AG04449 (cell line): ENCODE results near the gene ZC3H12D.

Source experiments
- CTCF ChIA-PET: fragments of 350-600 bp; formaldehyde crosslinking; extraction: SDS; loops from one replicate; lab custom pipeline; 2021; ENCODE audit warnings: antibody characterized with exemption; lab: Yijun Ruan, JAX
- POLR2A ChIA-PET: fragments of 400-600, 350-600 bp; formaldehyde crosslinking; extraction: SDS; loops from one replicate; lab custom pipeline; 2020; ENCODE audit warnings: antibody characterized with exemption, inconsistent platforms; lab: Yijun Ruan, JAX
- DNase-seq: peaks from one replicate; pipeline ENCODE4 v3.0.0-alpha.2; 2010; ENCODE audit warnings: low read depth, low spot score
- H3K4me3 ChIP-seq: 2 replicates; pipeline ENCODE4 v1.5.1; 2011; ENCODE audit warnings: low read depth, mild to moderate bottlenecking, control low read depth, low read length
- CTCF ChIP-seq: IDR thresholded peaks from one replicate; pipeline ENCODE4 v1.5.1; 2011; ENCODE audit warnings: mild to moderate bottlenecking, moderate library complexity, low read length, control low read depth, inconsistent platforms; ENCODE audit not compliant: insufficient read depth; ENCODE audit errors: missing control alignments

The ZC3H12D gene

DNA sequence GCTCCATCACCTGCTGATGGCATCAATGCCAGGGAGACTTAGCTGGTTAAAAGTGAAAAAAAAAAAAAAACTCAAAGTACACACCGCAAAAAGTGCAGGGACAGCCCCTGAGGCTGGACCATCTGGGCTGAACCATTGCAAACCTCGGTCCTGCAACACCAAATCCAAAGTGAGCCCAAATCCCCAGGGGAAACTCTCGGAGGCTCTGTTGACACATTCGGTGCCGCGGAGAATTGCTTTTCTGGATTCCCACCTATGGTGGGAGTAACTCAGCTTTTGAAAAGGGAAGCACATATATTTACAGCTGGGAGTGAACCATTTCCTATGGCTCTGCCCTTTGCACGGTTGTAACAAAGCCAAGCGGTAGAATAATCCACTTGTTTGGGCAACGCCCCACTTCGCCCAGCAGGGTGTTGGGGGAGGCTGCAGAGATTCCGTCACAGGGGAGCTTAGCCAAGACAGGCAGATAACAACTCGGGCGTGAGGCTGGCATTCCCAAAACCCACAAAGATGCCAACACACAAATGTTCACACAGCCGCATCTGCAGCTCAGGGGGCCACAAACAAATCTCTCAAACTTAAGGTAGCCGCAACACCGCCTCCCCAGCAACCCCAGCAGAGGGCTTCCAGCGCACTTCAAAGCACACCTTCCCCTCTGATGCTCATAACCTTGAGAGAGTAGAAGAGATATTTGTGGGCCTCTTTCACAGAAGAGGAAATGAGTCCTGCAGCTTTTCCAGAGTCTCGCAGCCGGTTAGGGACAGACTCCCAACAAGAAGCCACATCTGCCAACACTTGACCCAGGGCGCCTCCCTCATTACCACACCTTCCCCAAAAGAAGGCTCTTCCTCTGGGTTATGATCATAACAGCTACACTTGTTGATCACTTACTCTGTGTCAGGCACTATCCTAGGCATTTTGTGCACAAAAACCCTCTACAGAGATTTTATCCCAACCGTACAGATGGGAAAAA is 11.4 kb downstream of the ZC3H12D start:
- DNase-seq, result no peak
- TF ChIP-seq CTCF, result no peak
- ChIA-PET CTCF (interaction anchor here (0.8 kb wide), 1 partner anchor 447 kb away, joined by 3 read pairs; no protein-coding TSS in a partner anchor), POLR2A (no interaction called here)
- no peak overlapping the region for H3K4me3 ChIP-seq

DNA sequence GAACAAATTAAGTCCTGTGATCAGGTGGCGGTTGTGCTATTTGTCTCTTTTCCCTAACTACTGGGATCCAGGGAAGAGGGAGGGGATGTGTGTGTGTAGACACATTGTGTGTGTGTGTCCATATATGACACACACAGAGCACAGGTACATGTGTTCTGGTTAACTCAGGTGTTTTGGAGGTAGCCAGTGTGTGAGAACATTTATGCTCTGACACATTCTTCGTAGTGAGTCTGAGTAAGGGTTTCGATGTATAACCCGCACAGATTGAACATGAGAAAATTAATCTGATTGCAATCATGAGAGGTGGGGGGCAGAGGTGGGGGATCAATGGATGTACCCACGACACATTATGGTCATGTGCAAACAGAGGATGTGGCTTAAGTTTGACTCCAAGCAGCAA is 12.6 kb downstream of the ZC3H12D start:
- CTCF ChIA-PET, result no interaction called here
- no peak for DNase-seq
- no peak overlapping the region for H3K4me3 ChIP-seq
- POLR2A ChIA-PET, result no interaction called here
- TF ChIP-seq CTCF, result no peak

DNA sequence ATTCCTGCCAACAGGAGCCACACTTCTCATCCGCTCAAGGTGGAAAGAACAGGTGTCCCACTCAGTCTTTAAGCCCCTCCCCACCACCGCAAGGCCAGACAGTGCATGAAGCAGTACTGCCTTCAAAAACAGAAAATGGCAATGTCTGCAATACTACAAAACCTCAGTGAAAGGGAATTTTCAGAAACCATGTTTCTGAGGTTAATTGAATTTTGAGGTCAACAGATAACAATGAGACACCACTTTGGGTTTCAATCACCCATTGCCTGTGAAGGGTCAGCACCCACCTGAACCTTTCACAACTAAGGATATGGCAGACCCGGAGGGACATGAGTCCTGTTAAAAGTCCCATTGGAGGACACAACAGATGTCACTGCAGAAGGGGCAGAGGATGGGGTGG is 13.0 kb downstream of the ZC3H12D start:
- CTCF ChIA-PET, result no interaction called here
- POLR2A ChIA-PET, result no interaction called here
- no peak for TF ChIP-seq CTCF

DNA sequence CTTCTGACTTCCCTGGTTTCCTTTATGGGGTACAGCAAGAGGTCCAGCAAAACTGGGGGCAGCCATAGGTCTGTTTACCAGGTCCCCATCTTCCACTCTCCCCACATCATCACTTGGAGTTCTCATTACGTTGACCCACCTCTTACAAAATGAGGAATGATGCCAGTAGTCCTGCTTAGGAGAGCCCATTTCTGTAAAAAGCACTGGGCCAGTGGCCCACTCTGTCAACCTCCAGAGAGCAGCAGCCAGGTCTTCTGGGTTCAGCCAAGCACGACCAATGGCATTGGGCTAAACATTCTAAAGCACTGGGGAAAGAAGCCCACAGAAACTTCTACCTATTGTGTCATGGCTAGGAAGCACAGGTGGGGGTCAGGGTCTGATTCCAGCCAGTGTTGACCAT is 13.9 kb downstream of the ZC3H12D start:
- CTCF ChIA-PET, result no interaction called here
- H3K4me3 ChIP-seq, result no peak overlapping the region
- DNase-seq, result no peak
- POLR2A ChIA-PET, result no interaction called here
- TF ChIP-seq CTCF, result no peak

More for the DNA sequence above, 13.0 kb downstream of the ZC3H12D start:
- H3K4me3 ChIP-seq, result no peak overlapping the region
- DNase-seq, result no peak

GRCh38 chr6:149468179-149468578 is 16.6 kb downstream of the ZC3H12D start:
- no peak overlapping the region for H3K4me3 ChIP-seq
- ChIA-PET CTCF (interaction anchor here (1.1 to 1.4 kb wide), 2 partner anchors 9 to 13 kb away, joined by 3 read pairs; no protein-coding TSS in a partner anchor), POLR2A (no interaction called here)
- no peak for TF ChIP-seq CTCF
- no peak for DNase-seq

- no peak overlapping the region for H3K4me3 ChIP-seq
- DNase-seq, result no peak
- CTCF ChIA-PET, result interaction anchor here (0.8 to 1.4 kb wide), 3 partner anchors 8 to 35 kb away, joined by 3 read pairs; no protein-coding TSS in a partner anchor
- POLR2A ChIA-PET, result no interaction called here
- no peak for TF ChIP-seq CTCF
Measured at GRCh38 chr6:149467265-149467664, 17.5 kb downstream of the ZC3H12D start.
